ENCODE results near the gene VPS8. TPM values are rescaled to one million over a fixed set of nuclear protein-coding genes. Genes with fewer than 3 reads are reported as not detected.

Gene VPS8
- total RNA-seq, 1 donor from 2014 or later = 94.5 TPM

GRCh38 chr3:184804801-184805200, 7.2 kb upstream of the VPS8 start:
- TF ChIP-seq, protein P1, sequence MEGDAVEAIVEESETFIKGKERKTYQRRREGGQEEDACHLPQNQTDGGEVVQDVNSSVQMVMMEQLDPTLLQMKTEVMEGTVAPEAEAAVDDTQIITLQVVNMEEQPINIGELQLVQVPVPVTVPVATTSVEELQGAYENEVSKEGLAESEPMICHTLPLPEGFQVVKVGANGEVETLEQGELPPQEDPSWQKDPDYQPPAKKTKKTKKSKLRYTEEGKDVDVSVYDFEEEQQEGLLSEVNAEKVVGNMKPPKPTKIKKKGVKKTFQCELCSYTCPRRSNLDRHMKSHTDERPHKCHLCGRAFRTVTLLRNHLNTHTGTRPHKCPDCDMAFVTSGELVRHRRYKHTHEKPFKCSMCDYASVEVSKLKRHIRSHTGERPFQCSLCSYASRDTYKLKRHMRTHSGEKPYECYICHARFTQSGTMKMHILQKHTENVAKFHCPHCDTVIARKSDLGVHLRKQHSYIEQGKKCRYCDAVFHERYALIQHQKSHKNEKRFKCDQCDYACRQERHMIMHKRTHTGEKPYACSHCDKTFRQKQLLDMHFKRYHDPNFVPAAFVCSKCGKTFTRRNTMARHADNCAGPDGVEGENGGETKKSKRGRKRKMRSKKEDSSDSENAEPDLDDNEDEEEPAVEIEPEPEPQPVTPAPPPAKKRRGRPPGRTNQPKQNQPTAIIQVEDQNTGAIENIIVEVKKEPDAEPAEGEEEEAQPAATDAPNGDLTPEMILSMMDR (IDR thresholded peaks at IDR 0.05; ENCODE audit: partially characterized antibody, unreplicated experiment) = no peak
- Mint-ChIP-seq H3K4me3 (ENCODE audit: unreplicated experiment) (no peak overlapping the region), H3K9me3 (ENCODE audit: unreplicated experiment) (no peaks in the 10 kb centered on the region), H3K27ac (ENCODE audit: unreplicated experiment) (no peak overlapping the region), H3K36me3 (ENCODE audit: unreplicated experiment) (no peaks in the 10 kb centered on the region), H3K27me3 (ENCODE audit: unreplicated experiment) (no peaks in the 10 kb centered on the region), H3K4me1 (ENCODE audit: low read depth, unreplicated experiment) (peaks cover 6% of the 10 kb centered on the region)
- no peak for DNase-seq

- Mint-ChIP-seq H3K4me1 (ENCODE audit: low read depth, unreplicated experiment) (peaks cover 6% of the 10 kb centered on the region), H3K27ac (ENCODE audit: unreplicated experiment) (no peak overlapping the region), H3K27me3 (ENCODE audit: unreplicated experiment) (peaks cover 2% of the 10 kb centered on the region), H3K9me3 (ENCODE audit: unreplicated experiment) (no peaks in the 10 kb centered on the region), H3K4me3 (ENCODE audit: unreplicated experiment) (no peak overlapping the region), H3K36me3 (ENCODE audit: unreplicated experiment) (no peaks in the 10 kb centered on the region)
- TF ChIP-seq, protein P1 (IDR thresholded peaks at IDR 0.05; ENCODE audit: partially characterized antibody, unreplicated experiment) = no peak
- DNase-seq = no peak
Measured at GRCh38 chr3:184805351-184806038, 6.5 kb upstream of the VPS8 start.

DNA sequence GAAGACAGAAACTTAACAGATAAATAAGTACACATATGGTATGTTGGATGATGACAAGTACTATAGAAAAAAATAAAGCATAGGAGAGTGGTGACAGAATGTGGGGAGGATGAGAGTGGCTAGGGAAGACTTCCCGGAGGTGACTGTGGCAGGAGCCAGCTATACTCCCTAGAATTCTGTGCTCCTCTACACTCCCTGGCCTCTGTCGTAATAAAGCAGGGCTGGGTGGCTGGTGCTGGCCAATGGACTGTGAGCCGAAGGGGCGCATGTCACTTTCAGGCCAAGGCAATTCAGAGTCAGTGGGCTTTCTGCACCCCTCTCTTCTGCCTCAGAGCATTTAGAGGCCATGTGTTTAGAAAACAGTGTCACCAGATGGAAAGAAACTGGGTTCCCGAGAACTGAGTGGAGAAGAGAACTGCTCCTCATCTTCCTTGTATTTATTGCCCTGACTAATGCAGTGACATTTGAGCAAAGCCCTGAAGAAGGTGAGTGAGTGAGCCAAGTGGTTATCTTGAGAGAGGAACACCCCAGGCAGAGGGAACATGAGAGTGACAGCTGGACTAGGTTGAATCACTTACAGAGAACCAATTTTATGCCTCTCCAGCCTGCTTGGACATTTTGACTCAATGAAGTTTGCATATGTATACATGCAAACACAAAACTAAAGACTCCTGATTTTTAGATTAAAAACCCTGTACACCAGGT, 5.2 kb upstream of the VPS8 start:
- H3K27ac Mint-ChIP-seq (ENCODE audit: unreplicated experiment) = no peak overlapping the region
- no peak overlapping the region for H3K4me3 Mint-ChIP-seq (ENCODE audit: unreplicated experiment)
- no peaks in the 10 kb centered on the region for H3K9me3 Mint-ChIP-seq (ENCODE audit: unreplicated experiment)
- H3K27me3 Mint-ChIP-seq (ENCODE audit: unreplicated experiment) = peaks cover 3% of the 10 kb centered on the region
- H3K36me3 Mint-ChIP-seq (ENCODE audit: unreplicated experiment) = no peaks in the 10 kb centered on the region
- DNase-seq = no peak
- H3K4me1 Mint-ChIP-seq (ENCODE audit: low read depth, unreplicated experiment) = peaks cover 6% of the 10 kb centered on the region
- TF ChIP-seq, protein P1 (IDR thresholded peaks at IDR 0.05; ENCODE audit: partially characterized antibody, unreplicated experiment) = no peak

GRCh38 chr3:184807549-184807948, 4.4 kb upstream of the VPS8 start:
- H3K27ac Mint-ChIP-seq (ENCODE audit: unreplicated experiment) = no peak overlapping the region
- H3K9me3 Mint-ChIP-seq (ENCODE audit: unreplicated experiment) = no peaks in the 10 kb centered on the region
- no peak for DNase-seq
- no peaks in the 10 kb centered on the region for H3K36me3 Mint-ChIP-seq (ENCODE audit: unreplicated experiment)
- peaks cover 6% of the 10 kb centered on the region for H3K4me1 Mint-ChIP-seq (ENCODE audit: low read depth, unreplicated experiment)
- no peak overlapping the region for H3K4me3 Mint-ChIP-seq (ENCODE audit: unreplicated experiment)
- H3K27me3 Mint-ChIP-seq (ENCODE audit: unreplicated experiment) = peaks cover 3% of the 10 kb centered on the region
- TF ChIP-seq, protein P1 (IDR thresholded peaks at IDR 0.05; ENCODE audit: partially characterized antibody, unreplicated experiment) = no peak

- no peaks in the 10 kb centered on the region for H3K36me3 Mint-ChIP-seq (ENCODE audit: unreplicated experiment)
- TF ChIP-seq, protein P1 (IDR thresholded peaks at IDR 0.05; ENCODE audit: partially characterized antibody, unreplicated experiment) = no peak
- no peak overlapping the region for H3K4me3 Mint-ChIP-seq (ENCODE audit: unreplicated experiment)
- no peak overlapping the region for H3K27ac Mint-ChIP-seq (ENCODE audit: unreplicated experiment)
- peaks cover 3% of the 10 kb centered on the region for H3K27me3 Mint-ChIP-seq (ENCODE audit: unreplicated experiment)
- DNase-seq = peak; percentile 31
- peaks cover 8% of the 10 kb centered on the region for H3K4me1 Mint-ChIP-seq (ENCODE audit: low read depth, unreplicated experiment)
- H3K9me3 Mint-ChIP-seq (ENCODE audit: unreplicated experiment) = no peaks in the 10 kb centered on the region
Measured at GRCh38 chr3:184808021-184808420, 3.9 kb upstream of the VPS8 start.

All from glutamatergic neuron (in vitro differentiated cells).